ENCODE results near the gene ELP5. TPM values are rescaled to one million over a fixed set of nuclear protein-coding genes. Genes with fewer than 3 reads are reported as not detected.

The ELP5 gene
- total RNA-seq, 6 experiments from 2014 or later = 28.7 to 36.1 (median 34.0) TPM

GRCh38 chr17:7246779-7247178 is 5.2 kb upstream of the ELP5 start:
- DNase-seq = no peak
- Mint-ChIP-seq H3K27ac (peak overlapping the region; percentile 40; the same call in 1 of the 2 replicates), H3K27me3 (ENCODE audit: insufficient read depth) (peaks cover 2% of the 10 kb centered on the region), H3K4me1 (ENCODE audit: low read depth) (peaks cover 32% of the 10 kb centered on the region), H3K9me3 (no peaks in the 10 kb centered on the region), H3K36me3 (ENCODE audit: low read depth) (peaks cover 31% of the 10 kb centered on the region), H3K4me3 (no peak overlapping the region)
- no peak for TF ChIP-seq CTCF (IDR thresholded peaks at IDR 0.05)

- no peak for DNase-seq
- Mint-ChIP-seq H3K27me3 (ENCODE audit: insufficient read depth) (no peaks in the 10 kb centered on the region; the same call in 1 of the 2 replicates), H3K4me1 (ENCODE audit: low read depth) (peaks cover 34% of the 10 kb centered on the region), H3K36me3 (ENCODE audit: low read depth) (peaks cover 40% of the 10 kb centered on the region), H3K27ac (peak overlapping the region; percentile 55; the same call in 1 of the 2 replicates), H3K4me3 (peak overlapping the region; percentile 92; the same call in 1 of the 2 replicates), H3K9me3 (no peaks in the 10 kb centered on the region)
- no peak for TF ChIP-seq CTCF (IDR thresholded peaks at IDR 0.05)
These were observed 3.2 kb upstream of the ELP5 start for GRCh38 chr17:7248796-7249195.

- peak overlapping the region; percentile 55; the same call in 1 of the 2 replicates for H3K27ac Mint-ChIP-seq
- H3K9me3 Mint-ChIP-seq = no peaks in the 10 kb centered on the region
- no peak for DNase-seq
- TF ChIP-seq CTCF (IDR thresholded peaks at IDR 0.05) = no peak
- H3K36me3 Mint-ChIP-seq (ENCODE audit: low read depth) = peaks cover 40% of the 10 kb centered on the region
- H3K27me3 Mint-ChIP-seq (ENCODE audit: insufficient read depth) = no peaks in the 10 kb centered on the region; the same call in 1 of the 2 replicates
- H3K4me3 Mint-ChIP-seq = peak overlapping the region; percentile 92
- H3K4me1 Mint-ChIP-seq (ENCODE audit: low read depth) = peaks cover 33% of the 10 kb centered on the region
These were observed 2.8 kb upstream of the ELP5 start for GRCh38 chr17:7249214-7249613.

GRCh38 chr17:7249830-7250229 is 2.2 kb upstream of the ELP5 start:
- DNase-seq = no peak
- Mint-ChIP-seq H3K27me3 (ENCODE audit: insufficient read depth) (no peaks in the 10 kb centered on the region; the same call in 1 of the 2 replicates), H3K9me3 (no peaks in the 10 kb centered on the region), H3K27ac (peak overlapping the region; percentile 95; the same call in 1 of the 2 replicates), H3K4me3 (peak overlapping the region; percentile 92), H3K36me3 (ENCODE audit: low read depth) (peaks cover 44% of the 10 kb centered on the region), H3K4me1 (ENCODE audit: low read depth) (peaks cover 33% of the 10 kb centered on the region)
- TF ChIP-seq CTCF (IDR thresholded peaks at IDR 0.05) = no peak

GRCh38 chr17:7250695-7251627 is 1.1 kb upstream of the ELP5 start:
- H3K9me3 Mint-ChIP-seq = no peaks in the 10 kb centered on the region
- no peak for DNase-seq

More at GRCh38 chr17:7250695-7251627, 1.1 kb upstream of the ELP5 start:
- Mint-ChIP-seq H3K27me3 (ENCODE audit: insufficient read depth) (no peaks in the 10 kb centered on the region; the same call in 1 of the 2 replicates), H3K36me3 (ENCODE audit: low read depth) (peaks cover 44% of the 10 kb centered on the region), H3K27ac (peak overlapping the region; percentile 100), H3K4me3 (peak overlapping the region; percentile 92), H3K4me1 (ENCODE audit: low read depth) (peaks cover 33% of the 10 kb centered on the region)
- no peak for TF ChIP-seq CTCF (IDR thresholded peaks at IDR 0.05)

Data from HFFc6 (cell line).